ENCODE results near the gene DYNC1H1.

Gene DYNC1H1

DNA sequence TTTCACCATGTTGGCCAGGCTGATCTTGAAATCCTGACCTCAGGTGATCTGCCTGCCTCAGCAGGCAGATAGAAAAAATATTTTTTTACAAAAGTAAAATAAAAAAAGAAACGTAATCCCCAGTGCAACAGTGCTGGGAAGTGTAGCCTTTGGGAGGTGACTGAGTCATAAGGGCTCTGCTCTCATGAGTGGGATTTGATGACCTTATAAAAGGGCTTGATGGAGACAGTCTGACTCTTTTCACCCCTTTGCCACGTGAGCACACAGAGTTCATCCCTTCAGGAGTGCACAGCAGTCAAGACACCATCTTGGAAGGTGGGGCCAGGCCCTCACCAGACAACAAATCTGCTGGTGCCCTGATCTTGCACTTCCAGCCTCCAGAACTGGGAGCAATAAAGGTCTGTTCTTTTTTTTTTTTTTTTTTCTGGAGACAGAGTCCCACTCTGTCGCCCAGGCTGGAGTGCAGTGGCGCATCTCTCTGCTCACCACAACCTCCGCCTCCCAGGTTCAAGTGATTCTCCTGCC is 24.7 kb upstream of the DYNC1H1 start:
- FAIRE-seq (no peak), DNase-seq (ENCODE audit: extremely low spot score, insufficient read length, low read depth) (no peak)

DNA sequence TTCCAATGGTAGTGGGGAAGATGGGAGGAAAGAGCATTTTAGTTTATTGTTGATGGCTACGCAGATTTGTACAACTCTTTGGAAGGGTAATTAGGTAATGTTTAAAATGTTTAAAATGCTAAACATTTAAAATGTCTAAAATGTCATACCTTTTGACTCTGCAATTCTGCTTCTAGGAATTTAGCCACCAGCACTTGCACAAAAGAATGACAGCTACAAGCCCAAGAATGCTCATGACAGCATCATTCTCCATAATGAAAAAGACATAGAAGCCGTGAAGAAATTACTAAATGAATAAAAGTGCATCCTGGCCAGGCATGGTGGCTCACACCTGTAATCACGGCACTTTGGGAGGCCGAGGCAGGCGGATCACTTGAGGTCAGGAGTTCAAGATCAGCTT is 19.9 kb upstream of the DYNC1H1 start:
- FAIRE-seq (no peak), DNase-seq (ENCODE audit: extremely low spot score, insufficient read length, low read depth) (no peak)

GRCh38 chr14:101945171-101945570 is 19.2 kb upstream of the DYNC1H1 start:
- DNase-seq (ENCODE audit: extremely low spot score, insufficient read length, low read depth) (no peak), FAIRE-seq (no peak)

- FAIRE-seq (no peak), DNase-seq (ENCODE audit: extremely low spot score, insufficient read length, low read depth) (no peak)
Observed at GRCh38 chr14:101947577-101947903, 16.8 kb upstream of the DYNC1H1 start.

DNA sequence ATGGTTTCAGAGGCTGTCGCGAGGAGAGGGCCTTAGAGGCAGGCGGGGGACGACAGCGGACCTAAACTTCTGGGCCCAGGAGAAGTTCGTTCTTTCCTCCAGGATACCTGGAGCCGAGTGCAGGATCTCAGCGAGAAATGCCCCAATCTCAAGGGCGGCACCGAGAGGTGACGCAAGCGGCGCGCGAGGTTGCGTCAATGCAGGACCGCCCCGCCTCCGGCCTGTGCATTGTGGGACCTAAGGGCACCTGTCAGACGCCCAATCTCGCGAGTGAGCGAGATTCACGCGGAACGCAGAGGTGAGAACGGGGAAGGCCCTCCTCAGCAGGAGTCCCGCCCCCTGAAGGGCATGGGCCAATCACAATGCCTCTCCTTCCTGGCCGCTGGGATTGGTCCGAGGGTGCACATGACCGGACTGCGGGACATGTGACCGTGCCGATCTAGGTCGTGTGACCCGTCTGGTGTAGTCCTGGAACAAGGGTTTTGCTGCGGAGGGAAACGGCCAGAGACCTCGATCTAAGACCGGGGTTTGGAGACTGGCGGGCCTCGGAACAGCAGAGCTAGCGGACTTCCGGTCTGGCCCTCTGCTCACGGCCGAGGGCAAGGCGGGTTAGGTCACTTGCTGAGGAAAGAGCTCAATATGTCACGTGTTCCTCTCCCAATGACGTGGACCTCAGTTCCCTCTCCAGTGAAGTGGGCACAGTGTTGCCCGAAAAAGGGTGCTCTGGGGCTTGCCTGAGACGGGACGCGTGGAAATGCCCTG is 16.3 kb upstream of the DYNC1H1 start:
- FAIRE-seq: peak; percentile 100
- peak; percentile 98 for DNase-seq (ENCODE audit: extremely low spot score, insufficient read length, low read depth)

DNA sequence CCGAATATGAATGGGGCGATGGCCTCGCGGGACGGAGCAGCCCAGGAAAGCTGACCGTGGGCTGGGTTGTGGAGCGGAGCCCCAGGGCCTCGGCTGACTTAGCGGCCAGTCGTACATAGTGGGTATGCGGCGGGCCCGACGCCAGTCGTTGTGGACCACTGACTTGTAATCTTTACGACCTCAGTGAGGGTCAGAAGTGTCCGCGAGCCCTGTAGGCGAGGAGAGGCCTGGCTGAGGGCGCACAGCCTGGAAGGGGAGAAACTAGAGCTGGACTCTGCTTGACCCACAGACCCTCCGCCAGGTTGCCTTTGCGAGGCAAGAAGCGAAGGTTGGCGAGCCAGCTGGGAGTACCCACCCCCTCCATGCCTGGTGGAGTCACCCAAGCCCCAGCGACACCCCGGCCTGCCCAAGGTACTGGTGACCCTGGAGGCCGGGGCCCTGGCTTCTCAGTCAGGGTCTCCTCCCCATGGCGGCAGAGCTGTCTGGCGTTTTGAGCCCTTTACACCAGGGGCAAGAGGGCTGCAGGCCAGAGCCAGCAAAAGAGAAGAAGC is 15.6 kb upstream of the DYNC1H1 start:
- FAIRE-seq (no peak), DNase-seq (ENCODE audit: extremely low spot score, insufficient read length, low read depth) (no peak)

GRCh38 chr14:101950100-101950499 is 14.3 kb upstream of the DYNC1H1 start:
- DNase-seq (ENCODE audit: extremely low spot score, insufficient read length, low read depth): no peak
- FAIRE-seq: no peak

DNA sequence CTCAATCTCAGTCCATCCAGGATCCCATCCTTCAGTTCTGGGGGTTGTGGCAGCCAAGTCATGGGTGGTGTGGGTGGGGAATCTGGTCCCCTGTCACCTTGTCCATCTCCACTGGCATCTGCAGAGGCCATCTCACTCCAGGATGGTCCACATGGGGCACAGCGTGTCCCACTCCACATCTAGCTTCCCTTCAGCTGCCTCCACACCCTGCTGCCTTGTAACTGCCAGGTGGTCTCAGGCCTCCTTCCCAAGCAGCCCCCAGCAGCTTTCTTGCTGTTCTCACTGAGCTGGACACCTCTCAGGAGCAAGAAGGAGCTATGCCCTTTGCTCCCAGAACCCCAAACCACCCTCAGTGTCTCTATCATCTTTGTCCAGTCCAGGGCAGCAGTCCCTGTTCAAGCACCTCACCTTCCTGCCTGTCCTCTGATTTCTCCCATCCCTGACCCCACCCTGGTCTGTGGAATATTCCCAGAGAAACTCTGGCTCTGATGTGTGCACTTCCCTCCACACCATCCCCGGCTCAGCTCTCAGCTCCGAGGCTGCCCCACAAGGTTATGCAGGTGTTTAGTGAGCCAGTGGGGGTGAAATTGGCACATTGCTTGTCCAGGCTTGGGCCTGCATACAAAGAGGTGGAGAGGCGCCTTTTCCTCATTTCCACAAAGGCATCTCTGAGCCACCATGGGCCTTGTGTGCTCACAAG is 13.7 kb upstream of the DYNC1H1 start:
- FAIRE-seq (no peak), DNase-seq (ENCODE audit: extremely low spot score, insufficient read length, low read depth) (no peak)

DNA sequence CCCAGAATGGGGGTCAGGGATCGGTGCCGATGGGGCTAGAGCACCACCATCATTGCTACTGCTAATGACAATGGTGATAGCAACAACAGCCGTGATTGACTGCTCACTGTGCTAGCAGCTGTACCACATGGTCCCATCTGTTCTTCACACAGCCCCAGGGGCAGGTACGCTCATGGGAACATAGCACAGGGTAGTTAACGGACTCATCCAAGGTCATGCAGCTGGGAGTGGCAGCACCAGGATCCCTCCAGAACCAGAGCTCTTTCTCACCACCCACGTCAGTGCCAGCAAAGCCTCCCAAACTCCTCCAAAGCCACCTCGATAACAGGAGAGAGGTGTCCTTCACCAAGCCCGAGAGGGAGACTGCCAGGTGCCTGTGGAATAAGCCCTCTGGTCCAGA is 11.2 kb upstream of the DYNC1H1 start:
- FAIRE-seq: no peak
- DNase-seq (ENCODE audit: extremely low spot score, insufficient read length, low read depth): no peak

GRCh38 chr14:101954501-101954900 is 9.9 kb upstream of the DYNC1H1 start:
- no peak for DNase-seq (ENCODE audit: extremely low spot score, insufficient read length, low read depth)
- FAIRE-seq: no peak

GRCh38 chr14:101955695-101956161 is 8.6 kb upstream of the DYNC1H1 start:
- FAIRE-seq (no peak), DNase-seq (ENCODE audit: extremely low spot score, insufficient read length, low read depth) (no peak)

- FAIRE-seq (no peak), DNase-seq (ENCODE audit: extremely low spot score, insufficient read length, low read depth) (no peak)
Observed at GRCh38 chr14:101956179-101956885, 8.0 kb upstream of the DYNC1H1 start.

DNA sequence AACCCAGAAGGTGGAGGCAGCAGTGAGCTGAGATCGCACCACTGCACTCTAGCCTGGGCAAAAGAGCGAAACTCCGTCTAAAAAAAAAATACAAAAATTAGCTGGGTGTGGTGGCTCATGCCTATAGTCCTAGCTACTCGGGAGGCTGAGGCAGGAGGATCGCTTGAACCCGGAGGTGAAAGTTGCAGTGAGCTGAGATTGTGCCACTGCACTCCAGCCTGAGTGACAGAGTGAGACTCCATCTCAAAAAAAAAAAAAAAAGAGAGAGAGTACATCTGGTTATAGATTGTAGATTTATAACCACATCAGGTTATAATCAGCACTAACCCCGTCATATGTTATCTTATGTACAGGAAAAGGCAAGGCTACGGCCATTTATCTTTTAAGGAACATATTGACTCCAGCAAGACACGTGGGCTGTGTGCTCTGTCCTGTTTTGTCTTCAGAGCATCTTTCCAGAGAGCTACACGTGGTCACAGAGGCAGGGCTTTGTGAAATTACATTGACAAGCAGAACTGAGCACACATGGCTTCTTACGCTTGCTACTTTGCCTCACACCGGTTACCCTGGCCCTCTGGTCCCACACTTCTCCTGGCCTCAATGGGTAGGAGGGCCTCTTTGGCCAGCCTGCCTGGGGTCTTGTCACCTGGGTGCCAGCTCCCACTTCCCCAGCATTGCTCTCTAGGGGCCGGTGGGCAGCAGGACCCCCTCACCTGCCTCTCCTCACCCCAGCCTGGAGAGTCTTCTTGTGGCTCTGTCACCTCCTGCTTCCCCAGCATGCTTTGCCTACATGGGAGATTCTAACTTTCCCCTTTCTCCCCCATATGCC is 6.8 kb upstream of the DYNC1H1 start:
- DNase-seq (ENCODE audit: extremely low spot score, insufficient read length, low read depth) (no peak), FAIRE-seq (no peak)

- no peak for DNase-seq (ENCODE audit: extremely low spot score, insufficient read length, low read depth)
- FAIRE-seq: no peak
Observed at GRCh38 chr14:101958418-101959180, 5.8 kb upstream of the DYNC1H1 start.

DNA sequence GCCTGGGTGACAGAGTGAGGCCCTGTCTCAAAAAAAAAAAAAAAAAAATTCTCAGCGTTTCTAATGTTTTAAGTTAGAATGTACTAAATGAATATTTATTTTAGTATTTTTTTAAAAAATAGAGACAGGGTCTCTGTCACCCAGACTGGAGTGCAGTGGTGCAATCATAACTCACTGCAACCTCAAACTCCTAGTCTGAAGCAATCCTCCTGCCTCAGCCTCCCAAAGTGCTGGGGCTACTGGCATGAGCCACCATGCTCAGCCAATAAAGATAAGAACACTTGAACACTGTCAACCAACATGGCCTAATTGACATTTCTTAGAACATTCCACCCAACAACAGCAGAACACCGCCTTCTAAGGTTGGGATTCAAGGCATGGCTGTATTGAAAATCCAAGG is 5.1 kb upstream of the DYNC1H1 start:
- no peak for FAIRE-seq
- no peak for DNase-seq (ENCODE audit: extremely low spot score, insufficient read length, low read depth)

DNA sequence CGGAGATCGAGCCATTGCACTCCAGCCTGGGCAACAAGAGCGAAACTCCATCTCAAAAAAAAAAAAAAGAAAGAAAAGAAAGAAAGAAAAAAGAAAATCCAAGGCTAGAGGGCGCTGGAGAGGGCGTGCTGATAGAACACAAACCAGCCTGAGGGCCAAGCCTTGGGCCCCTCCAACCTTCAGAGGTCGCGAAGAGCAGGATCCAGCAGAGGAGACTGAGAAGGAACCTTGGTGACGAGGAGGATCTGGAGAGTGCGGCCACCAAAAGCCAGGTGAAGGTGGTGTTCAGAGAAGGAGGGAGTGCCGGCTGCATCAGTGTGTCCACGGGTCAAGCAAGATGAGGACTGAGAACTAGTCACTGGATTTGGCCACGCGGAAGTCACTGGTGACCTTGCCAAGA is 4.1 kb upstream of the DYNC1H1 start:
- no peak for FAIRE-seq

GRCh38 chr14:101961011-101961721 is 3.2 kb upstream of the DYNC1H1 start:
- FAIRE-seq: peak; percentile 78
- peak; percentile 44 for DNase-seq (ENCODE audit: extremely low spot score, insufficient read length, low read depth)

More for the DNA sequence above, 4.1 kb upstream of the DYNC1H1 start:
- no peak for DNase-seq (ENCODE audit: extremely low spot score, insufficient read length, low read depth)

- FAIRE-seq (no peak), DNase-seq (ENCODE audit: extremely low spot score, insufficient read length, low read depth) (no peak)
Observed at GRCh38 chr14:101961746-101962502, 2.4 kb upstream of the DYNC1H1 start.
